ENCODE data around the gene KDM5B.
"Not testable (repeated sequence)": the region's sequence is repeated elsewhere in the genome, so short reads cannot be mapped to it uniquely, and the experiment has no call there.

Gene KDM5B

GRCh38 chr1:202791077-202791747, 17.0 kb downstream of the KDM5B start:
- no peak for DNase-seq

- DNase-seq, result no peak
Measured at GRCh38 chr1:202788800-202789199, 19.4 kb downstream of the KDM5B start.

- no peak for DNase-seq
Measured at GRCh38 chr1:202786804-202787203, 21.4 kb downstream of the KDM5B start.

GRCh38 chr1:202781180-202781579, 27.0 kb downstream of the KDM5B start:
- no peak for DNase-seq

- DNase-seq, result no peak
Measured at GRCh38 chr1:202770135-202770534, 38.1 kb downstream of the KDM5B start.

- no peak for DNase-seq
Measured at GRCh38 chr1:202765721-202766120, 42.5 kb downstream of the KDM5B start.

GRCh38 chr1:202762019-202762418, 46.2 kb downstream of the KDM5B start:
- DNase-seq, result no peak

GRCh38 chr1:202760589-202760988, 47.6 kb downstream of the KDM5B start:
- peak; percentile 85 for DNase-seq

GRCh38 chr1:202756391-202756790, 51.8 kb downstream of the KDM5B start:
- no peak for DNase-seq

- DNase-seq, result no peak
Measured at GRCh38 chr1:202754293-202754692, 53.9 kb downstream of the KDM5B start.

GRCh38 chr1:202752774-202753173, 55.4 kb downstream of the KDM5B start:
- DNase-seq, result peak; percentile 63

GRCh38 chr1:202750761-202751160, 57.5 kb downstream of the KDM5B start:
- no peak for DNase-seq

GRCh38 chr1:202750024-202750423, 58.2 kb downstream of the KDM5B start:
- no peak for DNase-seq

- DNase-seq, result peak; percentile 59
Measured at GRCh38 chr1:202745323-202745888, 62.8 kb downstream of the KDM5B start.

GRCh38 chr1:202744770-202745169, 63.5 kb downstream of the KDM5B start:
- not testable (repeated sequence) for DNase-seq

- DNase-seq, result no peak
Measured at GRCh38 chr1:202742496-202742895, 65.7 kb downstream of the KDM5B start.

- DNase-seq, result no peak
Measured at GRCh38 chr1:202733251-202733650, 75.0 kb downstream of the KDM5B start.

GRCh38 chr1:202728951-202729350, 79.3 kb downstream of the KDM5B start:
- no peak for DNase-seq

- no peak for DNase-seq
Measured at GRCh38 chr1:202725526-202725925, 82.7 kb downstream of the KDM5B start.

GRCh38 chr1:202723708-202724107, 84.5 kb downstream of the KDM5B start:
- no peak for DNase-seq

GRCh38 chr1:202723046-202723445, 85.2 kb downstream of the KDM5B start:
- DNase-seq, result not testable (repeated sequence)

GRCh38 chr1:202716654-202717053, 91.6 kb downstream of the KDM5B start:
- no peak for DNase-seq

GRCh38 chr1:202714202-202714601, 94.0 kb downstream of the KDM5B start:
- DNase-seq, result not testable (repeated sequence)

GRCh38 chr1:202713110-202713509, 95.1 kb downstream of the KDM5B start:
- DNase-seq, result no peak
